ENCODE results near the gene DTNBP1. TPM values are rescaled to one million over a fixed set of nuclear protein-coding genes. Genes with fewer than 3 reads are reported as not detected.

DTNBP1 gene
- total and polyA plus RNA-seq, 2 of the 13 experiments (the other 11 are each of a cell fraction or from before 2014, with no cell fraction given): 6.6 to 19.1 TPM

DNA sequence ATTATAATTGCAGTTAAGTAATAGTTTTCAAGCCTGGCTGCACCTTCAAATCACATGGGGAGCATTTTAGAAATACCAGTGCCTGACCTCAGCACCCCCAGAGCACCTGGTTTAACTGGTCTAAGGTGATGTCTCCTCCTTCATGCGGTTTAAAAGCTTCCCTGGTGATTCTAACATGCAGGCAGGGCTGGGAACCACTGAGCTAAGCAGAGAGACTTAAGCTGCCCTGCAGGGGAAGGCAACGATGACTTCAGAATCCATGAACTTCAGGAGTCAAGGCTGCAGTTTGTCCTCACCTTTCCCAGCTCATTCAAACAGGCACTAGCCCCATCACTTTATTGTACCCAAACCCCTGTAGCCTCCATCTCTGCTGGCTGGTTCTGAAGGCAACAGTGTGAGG, 6.1 kb upstream of the DTNBP1 start:
- 0% methylated on average over 1 of the region's 2 CpGs for WGBS (ENCODE audit: low lambda C conversion rate)

More for the DNA sequence above, 6.1 kb upstream of the DTNBP1 start:
- H3K27ac ChIP-seq (ENCODE audit: extremely low read length, insufficient read depth, low read length): no peak overlapping the region
- TF ChIP-seq TRIM24 (CRISPR knock-in tag; IDR thresholded peaks at IDR 0.05): no peak
- no peak for TF ChIP-seq RFXAP (CRISPR knock-in tag; IDR thresholded peaks at IDR 0.05; ENCODE audit: borderline replicate concordance)
- no peak for TF ChIP-seq CBX1 (IDR thresholded peaks at IDR 0.05; ENCODE audit: low read depth)
- TF ChIP-seq, protein P1, sequence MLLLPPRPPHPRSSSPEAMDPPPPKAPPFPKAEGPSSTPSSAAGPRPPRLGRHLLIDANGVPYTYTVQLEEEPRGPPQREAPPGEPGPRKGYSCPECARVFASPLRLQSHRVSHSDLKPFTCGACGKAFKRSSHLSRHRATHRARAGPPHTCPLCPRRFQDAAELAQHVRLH (CRISPR knock-in tag; IDR thresholded peaks at IDR 0.05; ENCODE audit: borderline replicate concordance, low read depth): no peak
- TF ChIP-seq, protein P2, sequence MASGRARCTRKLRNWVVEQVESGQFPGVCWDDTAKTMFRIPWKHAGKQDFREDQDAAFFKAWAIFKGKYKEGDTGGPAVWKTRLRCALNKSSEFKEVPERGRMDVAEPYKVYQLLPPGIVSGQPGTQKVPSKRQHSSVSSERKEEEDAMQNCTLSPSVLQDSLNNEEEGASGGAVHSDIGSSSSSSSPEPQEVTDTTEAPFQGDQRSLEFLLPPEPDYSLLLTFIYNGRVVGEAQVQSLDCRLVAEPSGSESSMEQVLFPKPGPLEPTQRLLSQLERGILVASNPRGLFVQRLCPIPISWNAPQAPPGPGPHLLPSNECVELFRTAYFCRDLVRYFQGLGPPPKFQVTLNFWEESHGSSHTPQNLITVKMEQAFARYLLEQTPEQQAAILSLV (CRISPR knock-in tag; IDR thresholded peaks at IDR 0.05; ENCODE audit: borderline replicate concordance): no peak
- TF ChIP-seq, protein P3, sequence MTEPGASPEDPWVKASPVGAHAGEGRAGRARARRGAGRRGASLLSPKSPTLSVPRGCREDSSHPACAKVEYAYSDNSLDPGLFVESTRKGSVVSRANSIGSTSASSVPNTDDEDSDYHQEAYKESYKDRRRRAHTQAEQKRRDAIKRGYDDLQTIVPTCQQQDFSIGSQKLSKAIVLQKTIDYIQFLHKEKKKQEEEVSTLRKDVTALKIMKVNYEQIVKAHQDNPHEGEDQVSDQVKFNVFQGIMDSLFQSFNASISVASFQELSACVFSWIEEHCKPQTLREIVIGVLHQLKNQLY (CRISPR knock-in tag; IDR thresholded peaks at IDR 0.05): no peak
- no peak for TF ChIP-seq SETDB1 (CRISPR knock-in tag; IDR thresholded peaks at IDR 0.05; ENCODE audit: borderline replicate concordance)
- TF ChIP-seq, protein P4, sequence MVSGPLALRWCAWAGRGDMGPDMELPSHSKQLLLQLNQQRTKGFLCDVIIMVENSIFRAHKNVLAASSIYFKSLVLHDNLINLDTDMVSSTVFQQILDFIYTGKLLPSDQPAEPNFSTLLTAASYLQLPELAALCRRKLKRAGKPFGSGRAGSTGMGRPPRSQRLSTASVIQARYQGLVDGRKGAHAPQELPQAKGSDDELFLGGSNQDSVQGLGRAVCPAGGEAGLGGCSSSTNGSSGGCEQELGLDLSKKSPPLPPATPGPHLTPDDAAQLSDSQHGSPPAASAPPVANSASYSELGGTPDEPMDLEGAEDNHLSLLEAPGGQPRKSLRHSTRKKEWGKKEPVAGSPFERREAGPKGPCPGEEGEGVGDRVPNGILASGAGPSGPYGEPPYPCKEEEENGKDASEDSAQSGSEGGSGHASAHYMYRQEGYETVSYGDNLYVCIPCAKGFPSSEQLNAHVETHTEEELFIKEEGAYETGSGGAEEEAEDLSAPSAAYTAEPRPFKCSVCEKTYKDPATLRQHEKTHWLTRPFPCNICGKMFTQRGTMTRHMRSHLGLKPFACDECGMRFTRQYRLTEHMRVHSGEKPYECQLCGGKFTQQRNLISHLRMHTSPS (CRISPR knock-in tag; IDR thresholded peaks at IDR 0.05; ENCODE audit: low read depth): no peak
- no peak for TF ChIP-seq GLI4 (CRISPR knock-in tag; IDR thresholded peaks at IDR 0.05; ENCODE audit: borderline replicate concordance)
- TF ChIP-seq ZNF343 (CRISPR knock-in tag; IDR thresholded peaks at IDR 0.05): no peak
- no peak for TF ChIP-seq MXD4 (CRISPR knock-in tag; IDR thresholded peaks at IDR 0.05)
- TF ChIP-seq ZSCAN22 (CRISPR knock-in tag; IDR thresholded peaks at IDR 0.05): no peak
- TF ChIP-seq ZEB1 (IDR thresholded peaks at IDR 0.05; ENCODE audit: insufficient replicate concordance, low read depth): no peak
- TF ChIP-seq, protein P5, sequence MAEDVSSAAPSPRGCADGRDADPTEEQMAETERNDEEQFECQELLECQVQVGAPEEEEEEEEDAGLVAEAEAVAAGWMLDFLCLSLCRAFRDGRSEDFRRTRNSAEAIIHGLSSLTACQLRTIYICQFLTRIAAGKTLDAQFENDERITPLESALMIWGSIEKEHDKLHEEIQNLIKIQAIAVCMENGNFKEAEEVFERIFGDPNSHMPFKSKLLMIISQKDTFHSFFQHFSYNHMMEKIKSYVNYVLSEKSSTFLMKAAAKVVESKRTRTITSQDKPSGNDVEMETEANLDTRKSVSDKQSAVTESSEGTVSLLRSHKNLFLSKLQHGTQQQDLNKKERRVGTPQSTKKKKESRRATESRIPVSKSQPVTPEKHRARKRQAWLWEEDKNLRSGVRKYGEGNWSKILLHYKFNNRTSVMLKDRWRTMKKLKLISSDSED (CRISPR knock-in tag; IDR thresholded peaks at IDR 0.05): no peak
- TF ChIP-seq RARG (CRISPR knock-in tag; IDR thresholded peaks at IDR 0.05; ENCODE audit: low read depth): no peak
- TF ChIP-seq SIN3B (IDR thresholded peaks at IDR 0.05; ENCODE audit: low read length): no peak
- TF ChIP-seq, protein P6, sequence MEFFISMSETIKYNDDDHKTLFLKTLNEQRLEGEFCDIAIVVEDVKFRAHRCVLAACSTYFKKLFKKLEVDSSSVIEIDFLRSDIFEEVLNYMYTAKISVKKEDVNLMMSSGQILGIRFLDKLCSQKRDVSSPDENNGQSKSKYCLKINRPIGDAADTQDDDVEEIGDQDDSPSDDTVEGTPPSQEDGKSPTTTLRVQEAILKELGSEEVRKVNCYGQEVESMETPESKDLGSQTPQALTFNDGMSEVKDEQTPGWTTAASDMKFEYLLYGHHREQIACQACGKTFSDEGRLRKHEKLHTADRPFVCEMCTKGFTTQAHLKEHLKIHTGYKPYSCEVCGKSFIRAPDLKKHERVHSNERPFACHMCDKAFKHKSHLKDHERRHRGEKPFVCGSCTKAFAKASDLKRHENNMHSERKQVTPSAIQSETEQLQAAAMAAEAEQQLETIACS (CRISPR knock-in tag; IDR thresholded peaks at IDR 0.05): no peak
- no peak for TF ChIP-seq FOXM1 (CRISPR knock-in tag; IDR thresholded peaks at IDR 0.05)
- no peak for TF ChIP-seq MTA1 (CRISPR knock-in tag; IDR thresholded peaks at IDR 0.05; ENCODE audit: borderline replicate concordance)
- ChIA-PET POLR2A (no interaction called here), CTCF (ENCODE audit: low intra/inter-chr PET ratio, low total read pairs) (no interaction called here)
- H4K20me1 ChIP-seq (ENCODE audit: insufficient read depth, low read length): no peaks in the 10 kb centered on the region
- no peak overlapping the region for H2AFZ ChIP-seq (ENCODE audit: low read length)
- DNase-seq (ENCODE audit: low spot score): no peak
- no peak overlapping the region for H3K4me3 ChIP-seq (replicated peaks in 1 of 3; ENCODE audit: insufficient read depth in 1 of 3, low read depth in 2 of 3, low read length in 3 of 3)
- no peak overlapping the region for H3K4me2 ChIP-seq (ENCODE audit: low read depth, low read length)
- peaks cover 2 to 22% of the 10 kb centered on the region in 2 experiments; a peak in 4 of 5 replicates for H3K27me3 ChIP-seq (ENCODE audit: control insufficient read depth in 1 of 2, insufficient read depth in 2 of 2, low read length in 2 of 2)
- H3K9ac ChIP-seq (ENCODE audit: insufficient read depth, low read depth, low read length): no peak overlapping the region
- no peak for FAIRE-seq
- H3K79me2 ChIP-seq (ENCODE audit: insufficient read depth, low read length): no peaks in the 10 kb centered on the region
- in situ Hi-C loops (cut with HindIII; ENCODE audit: extremely low pct_ligation_motif_present, low pct_unique_long_range_greater_than_20kb) (no loop called here), intact Hi-C loops (cut with micrococcal nuclease; ENCODE audit: unreplicated experiment) (no loop called here)
- no peaks in the 10 kb centered on the region for H3K9me3 ChIP-seq (ENCODE audit: low read length)
- no peaks in the 10 kb centered on the region for H3K36me3 ChIP-seq (replicated peaks in 1 of 2; ENCODE audit: control insufficient read depth in 1 of 2, insufficient read depth in 2 of 2, low read length in 2 of 2)
- H3K4me1 ChIP-seq (ENCODE audit: insufficient read depth, low read length): no peaks in the 10 kb centered on the region
- no TSS peak for BruUV-seq (replicated peaks)
- ATAC-seq: no peak

All from HepG2 (cell line).